Peyer's patch (tissue), 4 donors: ENCODE measurements around the gene SLC22A23. TPM values are rescaled to one million over a fixed set of nuclear protein-coding genes. Genes with fewer than 3 reads are reported as not detected.

Experiments
- DNase-seq, 3 donors: peaks; one replicate each; pipeline ENCODE4 v3.0.0-alpha.2; 2017 to 2019
- H3K27ac ChIP-seq, 4 donors: fragments of 200-600 bp; sonication (generic); one replicate each; pipeline ENCODE4 v1.5.1; 2016 to 2019
- H3K27me3 ChIP-seq, 2 donors: fragments of 200-600 bp; sonication (generic); one replicate each; pipeline ENCODE4 v1.5.1; 2019
- H3K36me3 ChIP-seq, 3 donors: fragments of 200-600 bp; sonication (generic); one replicate each; pipeline ENCODE4 v1.5.1; 2016 to 2019
- H3K4me1 ChIP-seq, 4 donors: fragments of 200-600 bp; sonication (generic); one replicate each; pipeline ENCODE4 v1.5.1; 2016 to 2019
- H3K4me3 ChIP-seq, 4 donors: fragments of 200-600 bp; sonication (generic); 1 replicate in 3 of 4; 2 replicates in 1 of 4; pipeline ENCODE4 v1.5.1; 2016 to 2019; ENCODE audit warnings: mild to moderate bottlenecking in 1 of 4
- H3K9me3 ChIP-seq, 4 donors: fragments of 200-600 bp; sonication (generic); one replicate each; pipeline ENCODE4 v1.5.1; 2016 to 2019; ENCODE audit warnings: mild to moderate bottlenecking in 1 of 4
- POLR2A ChIP-seq, 2 donors: fragments of 450-650 bp; IDR thresholded peaks; one replicate each; pipeline ENCODE4 v1.5.1; 2017; ENCODE audit warnings: antibody characterized with exemption in 2 of 2, mild to moderate bottlenecking in 2 of 2, moderate library complexity in 2 of 2
- total RNA-seq, 4 donors: library from RNA; depleted of rRNA; stranded (reverse); fragments of >200 nt; gene quantifications; one replicate each; pipeline ENCODE4 v1.1.0, GENCODE V29; 2016
- TF ChIP-seq, protein P1 (sequence below), 6 experiments: fragments of 450-650 bp in 4 of 6; fragments of 200-600 bp in 2 of 6; sonication (generic) in 1 of 6; IDR thresholded peaks; one replicate each; pipeline ENCODE4 v1.5.1; 2017 to 2019; ENCODE audit warnings: antibody characterized with exemption in 6 of 6, mild to moderate bottlenecking in 3 of 6, moderate library complexity in 1 of 6

SLC22A23 gene
- total RNA-seq, 4 donors from 2014 or later, result 22.3 to 145 (median 91.6) TPM

DNA sequence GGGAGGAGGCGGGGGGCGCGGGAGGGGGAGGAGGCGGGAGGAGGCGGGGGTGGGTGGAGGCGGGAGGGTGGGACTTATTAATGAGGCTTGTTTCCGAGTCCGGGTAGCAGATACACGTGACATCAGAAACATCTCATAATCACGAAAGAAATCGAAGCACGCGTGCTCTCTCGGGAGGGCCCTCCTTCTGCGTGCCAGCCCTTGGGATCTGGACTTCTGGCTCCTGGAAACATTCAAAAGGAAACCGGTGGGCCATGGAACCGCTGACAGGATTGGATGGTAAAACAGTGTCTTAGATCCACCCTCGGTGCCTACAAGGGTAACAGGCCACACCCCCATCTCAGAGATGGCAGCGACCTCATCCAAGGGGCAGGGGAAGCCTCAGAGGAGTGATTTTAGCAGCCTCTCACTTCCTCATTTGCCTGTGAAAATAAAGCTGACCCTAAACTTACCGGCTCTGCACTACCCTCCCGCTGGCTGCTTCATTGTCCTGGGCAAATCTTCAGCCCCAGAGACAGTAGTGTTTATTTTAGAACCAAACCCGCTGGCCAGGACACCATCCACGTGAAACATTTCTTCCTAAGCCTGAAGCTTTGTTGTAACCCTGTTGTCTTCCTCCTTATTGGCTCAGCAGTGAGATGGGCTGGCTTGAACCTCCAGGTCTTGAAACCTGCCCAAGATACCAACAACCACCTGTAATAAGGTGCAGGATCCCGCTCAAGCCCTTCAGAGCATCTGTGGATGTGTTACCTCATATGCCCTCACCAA lies 100.6 kb downstream of the SLC22A23 start:
- H3K27me3 ChIP-seq, result no peaks in the 10 kb centered on the region
- peak overlapping the region; percentile 27 to 43 (median 39) for H3K4me3 ChIP-seq
- H3K27ac ChIP-seq, result peak overlapping the region; percentile 71 to 90 (median 76)
- no peaks in the 10 kb centered on the region for H3K36me3 ChIP-seq
- H3K4me1 ChIP-seq, result peaks cover 0 to 44% (median 0%) of the 10 kb centered on the region in 4 donors
- H3K9me3 ChIP-seq, result no peaks in the 10 kb centered on the region
- TF ChIP-seq, protein P1, sequence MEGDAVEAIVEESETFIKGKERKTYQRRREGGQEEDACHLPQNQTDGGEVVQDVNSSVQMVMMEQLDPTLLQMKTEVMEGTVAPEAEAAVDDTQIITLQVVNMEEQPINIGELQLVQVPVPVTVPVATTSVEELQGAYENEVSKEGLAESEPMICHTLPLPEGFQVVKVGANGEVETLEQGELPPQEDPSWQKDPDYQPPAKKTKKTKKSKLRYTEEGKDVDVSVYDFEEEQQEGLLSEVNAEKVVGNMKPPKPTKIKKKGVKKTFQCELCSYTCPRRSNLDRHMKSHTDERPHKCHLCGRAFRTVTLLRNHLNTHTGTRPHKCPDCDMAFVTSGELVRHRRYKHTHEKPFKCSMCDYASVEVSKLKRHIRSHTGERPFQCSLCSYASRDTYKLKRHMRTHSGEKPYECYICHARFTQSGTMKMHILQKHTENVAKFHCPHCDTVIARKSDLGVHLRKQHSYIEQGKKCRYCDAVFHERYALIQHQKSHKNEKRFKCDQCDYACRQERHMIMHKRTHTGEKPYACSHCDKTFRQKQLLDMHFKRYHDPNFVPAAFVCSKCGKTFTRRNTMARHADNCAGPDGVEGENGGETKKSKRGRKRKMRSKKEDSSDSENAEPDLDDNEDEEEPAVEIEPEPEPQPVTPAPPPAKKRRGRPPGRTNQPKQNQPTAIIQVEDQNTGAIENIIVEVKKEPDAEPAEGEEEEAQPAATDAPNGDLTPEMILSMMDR (IDR thresholded peaks at IDR 0.05), result no peak
- TF ChIP-seq POLR2A (IDR thresholded peaks at IDR 0.05), result no peak
- peak; percentile 72 to 92 (median 88) for DNase-seq

DNA sequence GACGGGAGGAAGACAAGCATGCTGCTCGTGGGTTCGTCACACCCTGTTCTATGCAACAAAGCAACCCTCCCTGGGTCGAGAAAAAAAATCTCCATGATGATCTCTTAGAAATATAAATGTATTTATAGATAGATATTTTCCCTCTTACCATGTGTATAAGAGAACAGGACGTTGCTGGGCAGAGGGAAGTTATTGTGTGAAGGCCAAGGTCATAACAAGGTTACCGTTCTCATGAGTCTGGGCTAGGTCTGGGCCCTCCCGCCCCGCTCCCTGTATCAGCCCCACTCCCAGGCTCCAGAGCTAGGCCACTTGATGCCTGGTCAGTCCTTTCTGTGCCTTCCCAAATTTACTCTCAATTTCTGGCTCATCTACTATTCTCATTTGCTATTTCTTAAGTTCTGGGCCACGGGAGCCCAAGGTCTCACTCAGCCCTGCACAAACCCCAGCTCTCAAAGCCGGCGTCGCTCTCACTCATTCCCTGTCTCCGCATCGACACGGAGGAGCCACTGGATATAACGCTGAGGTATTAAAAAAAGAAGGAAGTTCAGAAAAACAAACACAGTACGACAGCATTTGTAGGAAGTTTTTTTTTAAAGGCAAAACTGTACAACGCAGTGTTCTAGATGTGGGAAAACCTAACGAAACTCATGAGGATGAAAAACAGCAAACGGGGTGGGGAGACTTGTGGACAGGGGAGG lies 101.3 kb downstream of the SLC22A23 start:
- peak; percentile 48 to 68 (median 61) for DNase-seq
- H3K4me3 ChIP-seq, result peak overlapping the region; percentile 27 to 43 (median 39)
- no peaks in the 10 kb centered on the region for H3K9me3 ChIP-seq
- H3K27ac ChIP-seq, result peak overlapping the region; percentile 71 to 90 (median 76)
- H3K27me3 ChIP-seq, result no peaks in the 10 kb centered on the region
- H3K36me3 ChIP-seq, result no peaks in the 10 kb centered on the region
- peaks cover 0 to 42% (median 0%) of the 10 kb centered on the region in 4 donors for H3K4me1 ChIP-seq
- peak in 1 of 2 donors; percentile 7 for TF ChIP-seq POLR2A (IDR thresholded peaks at IDR 0.05)
- TF ChIP-seq, protein P1 (IDR thresholded peaks at IDR 0.05), result no peak

DNA sequence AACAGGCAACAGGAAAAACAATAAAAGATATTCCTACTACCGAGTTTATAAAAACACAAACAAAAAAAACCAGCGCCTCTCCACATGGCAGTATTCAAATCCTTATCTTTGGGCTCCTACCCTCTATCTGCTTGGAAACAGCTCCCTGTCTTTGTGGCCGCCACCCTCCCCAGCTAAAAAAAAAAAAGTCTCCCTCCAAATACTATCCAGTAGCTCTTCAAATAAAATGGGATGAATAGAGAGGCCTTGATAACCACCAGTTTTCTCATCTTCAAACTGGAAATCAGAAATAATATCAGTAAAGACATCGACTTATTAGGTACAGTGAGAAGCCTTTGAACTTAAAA lies 101.9 kb downstream of the SLC22A23 start:
- H3K36me3 ChIP-seq, result no peaks in the 10 kb centered on the region
- H3K9me3 ChIP-seq, result no peaks in the 10 kb centered on the region
- no peak for TF ChIP-seq POLR2A (IDR thresholded peaks at IDR 0.05)
- TF ChIP-seq, protein P1 (IDR thresholded peaks at IDR 0.05), result no peak
- DNase-seq, result no peak
- peak overlapping the region; percentile 71 to 90 (median 76) for H3K27ac ChIP-seq
- peaks cover 0 to 36% (median 0%) of the 10 kb centered on the region in 4 donors for H3K4me1 ChIP-seq
- no peaks in the 10 kb centered on the region for H3K27me3 ChIP-seq
- no peak overlapping the region for H3K4me3 ChIP-seq

DNA sequence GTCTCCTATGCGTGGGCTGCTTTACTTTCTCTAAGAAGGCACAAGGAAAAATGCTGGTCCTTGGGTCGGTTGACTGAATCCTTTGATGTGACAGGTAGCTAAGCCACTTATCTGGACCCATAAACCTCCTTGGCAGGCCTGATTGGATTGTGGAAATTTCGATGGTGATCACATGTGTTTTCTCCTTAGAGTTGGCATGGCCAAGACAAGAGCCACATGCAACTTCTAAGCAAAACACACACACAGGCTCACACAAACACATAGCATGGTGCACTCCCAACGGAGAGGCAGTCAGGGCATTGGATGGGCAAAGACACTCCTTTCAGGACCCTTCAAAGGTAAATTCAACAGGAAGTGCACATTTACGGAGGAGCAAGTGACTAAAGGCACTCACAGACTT lies 102.9 kb downstream of the SLC22A23 start:
- Histone ChIP-seq H3K36me3 (no peaks in the 10 kb centered on the region), H3K27ac (no peak overlapping the region), H3K4me1 (peaks cover 0 to 36% (median 0%) of the 10 kb centered on the region in 4 donors), H3K4me3 (no peak overlapping the region), H3K9me3 (no peaks in the 10 kb centered on the region), H3K27me3 (no peaks in the 10 kb centered on the region)
- no peak for DNase-seq
- TF ChIP-seq POLR2A (IDR thresholded peaks at IDR 0.05), result no peak

DNA sequence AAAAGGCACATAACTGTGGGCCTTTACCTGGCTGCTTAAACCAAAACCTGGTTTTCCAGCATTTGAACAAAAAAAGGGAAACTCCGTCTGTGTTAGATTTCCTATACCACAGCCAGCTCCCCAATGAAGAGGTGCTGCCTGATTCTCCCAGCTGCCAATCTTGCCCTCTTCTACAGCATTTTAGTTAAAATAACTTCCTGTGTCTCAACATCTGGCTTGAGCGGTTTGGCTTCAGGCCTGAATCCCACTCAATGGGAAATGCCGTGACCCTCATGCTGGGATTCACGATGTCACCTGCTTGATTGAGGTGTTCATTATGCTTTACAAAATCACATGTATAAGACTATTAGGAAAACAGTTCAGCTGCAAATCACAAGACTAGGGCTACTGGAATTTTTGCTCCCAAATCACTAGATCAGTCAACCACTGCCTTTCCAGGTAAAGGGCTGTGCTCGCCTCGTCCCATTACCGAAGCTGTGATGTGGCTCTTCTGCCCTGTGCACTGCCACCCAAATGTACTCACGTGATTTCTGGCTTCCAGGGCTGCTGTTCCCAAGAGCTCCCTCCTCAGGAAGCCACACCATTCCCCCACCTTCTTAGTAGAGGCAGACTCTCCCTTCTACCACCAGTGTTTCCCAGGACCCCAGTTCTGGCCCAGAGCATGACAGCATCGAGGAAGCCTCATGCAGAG lies 103.5 kb downstream of the SLC22A23 start:
- no peaks in the 10 kb centered on the region for H3K27me3 ChIP-seq
- peaks cover 0 to 36% (median 0%) of the 10 kb centered on the region in 4 donors for H3K4me1 ChIP-seq
- no peak for DNase-seq
- TF ChIP-seq, protein P1 (IDR thresholded peaks at IDR 0.05), result no peak
- TF ChIP-seq POLR2A (IDR thresholded peaks at IDR 0.05), result no peak
- no peak overlapping the region for H3K4me3 ChIP-seq
- no peaks in the 10 kb centered on the region for H3K9me3 ChIP-seq
- H3K36me3 ChIP-seq, result no peaks in the 10 kb centered on the region
- H3K27ac ChIP-seq, result no peak overlapping the region
